Spleen (tissue), 11 donors: ENCODE data around the gene GATA3. TPM values are rescaled to one million over a fixed set of nuclear protein-coding genes. Genes with fewer than 3 reads are reported as not detected.
A peak's percentile ranks its signal among the peaks of the same experiment; 100 is the strongest.

ENCODE experiments used
- DNase-seq: peaks from one replicate; pipeline ENCODE4 v3.0.0-alpha.2; 2020
- H3K27ac ChIP-seq, 8 donors: fragments of 200-600 bp; sonication (generic) in 7 of 8; 1 replicate in 4 of 8; 2 replicates in 4 of 8; pipeline versions ENCODE4 v1.5.0 to v1.8.0; 2016 to 2021; ENCODE audit warnings: inconsistent platforms in 4 of 8, mild to moderate bottlenecking in 4 of 8, moderate library complexity in 1 of 8
- H3K27me3 ChIP-seq, 7 donors: fragments of 200-600 bp; sonication (generic) in 6 of 7; replicated peaks in 1 of 7; 1 replicate in 4 of 7; 2 replicates in 3 of 7; pipeline versions ENCODE4 v1.5.0 to v1.8.0; 2016 to 2021; ENCODE audit warnings: inconsistent platforms in 3 of 7, mild to moderate bottlenecking in 1 of 7
- H3K36me3 ChIP-seq, 6 donors: fragments of 200-600 bp; sonication (generic) in 5 of 6; 1 replicate in 4 of 6; 2 replicates in 2 of 6; pipeline versions ENCODE4 v1.5.0 to v1.8.0; 2016 to 2021; ENCODE audit warnings: inconsistent platforms in 2 of 6
- H3K4me1 ChIP-seq, 6 donors: fragments of 200-600 bp; sonication (generic) in 5 of 6; 1 replicate in 3 of 6; 2 replicates in 3 of 6; pipeline versions ENCODE4 v1.5.0 to v1.8.0; 2016 to 2021; ENCODE audit warnings: inconsistent platforms in 3 of 6
- H3K4me3 ChIP-seq, 8 donors: fragments of 200-600 bp; sonication (generic) in 7 of 8; 1 replicate in 4 of 8; 2 replicates in 4 of 8; pipeline versions ENCODE4 v1.5.0 to v1.8.0; 2016 to 2021; ENCODE audit warnings: inconsistent platforms in 4 of 8, mild to moderate bottlenecking in 4 of 8, moderate library complexity in 2 of 8
- H3K9me3 ChIP-seq, 8 donors: fragments of 200-600 bp; sonication (generic) in 7 of 8; 1 replicate in 4 of 8; 2 replicates in 4 of 8; pipeline versions ENCODE4 v1.5.0 to v1.8.0; 2016 to 2021; ENCODE audit warnings: inconsistent platforms in 4 of 8
- CTCF ChIP-seq, 11 experiments: fragments of 200-600 bp in 7 of 11; fragments of 450-650 bp in 4 of 11; sonication (generic) in 4 of 11; IDR thresholded peaks in 8 of 11; conservative IDR thresholded peaks in 3 of 11; 1 replicate in 7 of 11; 2 replicates in 4 of 11; pipeline versions ENCODE4 v1.4.0 to v1.8.0; 2016 to 2021; ENCODE audit warnings: antibody characterized with exemption in 11 of 11, inconsistent platforms in 4 of 11, mild to moderate bottlenecking in 1 of 11
- POLR2A ChIP-seq, 3 donors: fragments of 450-650 bp; IDR thresholded peaks; one replicate each; pipeline ENCODE4 v1.5.1; 2017; ENCODE audit warnings: antibody characterized with exemption in 3 of 3, mild to moderate bottlenecking in 1 of 3
- POLR2AphosphoS5 ChIP-seq, 3 donors: sonication (generic); formaldehyde crosslinking; IDR thresholded peaks; one replicate each; pipeline ENCODE4 v1.5.1; 2017; ENCODE audit warnings: antibody characterized with exemption in 3 of 3
- WGBS, 5 donors: extraction: QIAGEN DNeasy Blood & Tissue Kit in 3 of 5; methylation state at CpG; one replicate each; pipeline versions ENCODE4 v1.1.5 to v1.1.7; 2013 to 2018; 5-methylcytosine and 5-hydroxymethylcytosine counted together
- intact Hi-C: fragments of 100-400 bp; cut with DNase I; formaldehyde crosslinking; loops from one replicate; pipeline ENCODE4 v1.15.0; 2023; ENCODE audit warnings: low total_unique reads
- polyA plus RNA-seq, 3 donors: library from polyadenylated mRNA; stranded (reverse); fragments of 200-250 nt; gene quantifications; one replicate each; pipeline ENCODE4 v1.2.1, GENCODE V29; 2013
- total RNA-seq, 7 donors: library from RNA; depleted of rRNA in 3 of 7; stranded (reverse); fragments of >200 nt in 3 of 7; fragmentation: NEBNext Ultra II Directional in 4 of 7; extraction: Animal tissue kit (Norgen Biotek cat#: 25700) in 4 of 7; gene quantifications; one replicate each; pipeline versions ENCODE4 v1.1.0 to v1.2.1, GENCODE V29; 2016 to 2021
- donor health status: healthy with polysubstance abuse.
- donor health status: DM: no; HTN: no; CAD: no; lungs with moderate emphysema.
- donor health status: DM: no; HTN: no; CAD: no.
- donor health status: Bipolar disorder and iron deficiency.
- donor health status: healthy.
- donor health status: DM: no; HTN: no; CAD: no.
- donor health status: DM: yes; HTN: yes; CAD: no.

GATA3 gene
- total and polyA plus RNA-seq, 10 donors, result 2.2 to 15.4 (median 6.0) TPM

- peaks cover 0 to 57% (median 0%) of the 10 kb centered on the region in 7 donors for H3K27me3 ChIP-seq
- no peak overlapping the region for H3K4me3 ChIP-seq
- 75 to 90% (median 81%) methylated on average over 15 of the region's 15 CpGs for WGBS, 5 donors
- intact Hi-C loops, result no loop called here
- H3K4me1 ChIP-seq, result peaks cover 14 to 92% (median 56%) of the 10 kb centered on the region in 6 donors
- DNase-seq, result no peak
- peak overlapping the region in 3 of 8 donors; percentile 11 to 89 (median 85) for H3K27ac ChIP-seq
- H3K36me3 ChIP-seq, result peaks cover 0 to 31% (median 0%) of the 10 kb centered on the region in 6 donors
- TF ChIP-seq POLR2AphosphoS5 (IDR thresholded peaks at IDR 0.05) (no peak), POLR2A (IDR thresholded peaks at IDR 0.05) (no peak), CTCF (IDR thresholded peaks at IDR 0.05 in 8 of 11, conservative IDR thresholded peaks at IDR 0.05 in 3 of 11) (no peak)
- H3K9me3 ChIP-seq, result no peaks in the 10 kb centered on the region
These were observed 8.8 kb downstream of the GATA3 start for GRCh38 chr10:8063128-8063908.

GRCh38 chr10:8063935-8064334, 9.4 kb downstream of the GATA3 start:
- Histone ChIP-seq H3K27ac (peak overlapping the region in 3 of 8 donors; percentile 1 to 30 (median 11)), H3K9me3 (no peaks in the 10 kb centered on the region), H3K4me1 (peaks cover 14 to 92% (median 51%) of the 10 kb centered on the region in 6 donors), H3K27me3 (peaks cover 0 to 51% (median 0%) of the 10 kb centered on the region in 7 donors), H3K4me3 (no peak overlapping the region), H3K36me3 (peaks cover 0 to 31% (median 0%) of the 10 kb centered on the region in 6 donors)
- TF ChIP-seq POLR2A (IDR thresholded peaks at IDR 0.05) (no peak), POLR2AphosphoS5 (IDR thresholded peaks at IDR 0.05) (peak in 1 of 3 donors; percentile 36), CTCF (IDR thresholded peaks at IDR 0.05 in 8 of 11, conservative IDR thresholded peaks at IDR 0.05 in 3 of 11) (no peak)
- intact Hi-C loops, result no loop called here
- no peak for DNase-seq
- WGBS, 5 donors, result 67 to 74% (median 71%) methylated on average over 13 of the region's 13 CpGs

- no peak for DNase-seq
- TF ChIP-seq CTCF (IDR thresholded peaks at IDR 0.05 in 8 of 11, conservative IDR thresholded peaks at IDR 0.05 in 3 of 11), result no peak
- TF ChIP-seq POLR2A (IDR thresholded peaks at IDR 0.05), result no peak
- TF ChIP-seq POLR2AphosphoS5 (IDR thresholded peaks at IDR 0.05), result no peak
- Histone ChIP-seq H3K9me3 (no peaks in the 10 kb centered on the region), H3K4me3 (no peak overlapping the region), H3K27me3 (peaks cover 0 to 46% (median 0%) of the 10 kb centered on the region in 7 donors), H3K27ac (peak overlapping the region in 2 of 8 donors; percentile 1 to 12), H3K4me1 (peaks cover 9 to 89% (median 46%) of the 10 kb centered on the region in 6 donors), H3K36me3 (peaks cover 0 to 35% (median 0%) of the 10 kb centered on the region in 6 donors)
- 58 to 74% (median 66%) methylated on average over 5 of the region's 5 CpGs for WGBS, 5 donors
- intact Hi-C loops, result no loop called here
These were observed 9.9 kb downstream of the GATA3 start for GRCh38 chr10:8064436-8064835.

GRCh38 chr10:8065651-8066050, 11.2 kb downstream of the GATA3 start:
- peaks cover 3 to 77% (median 35%) of the 10 kb centered on the region in 6 donors for H3K4me1 ChIP-seq
- intact Hi-C loops, result no loop called here
- H3K36me3 ChIP-seq, result peaks cover 0 to 47% (median 0%) of the 10 kb centered on the region in 6 donors
- peak overlapping the region in 1 of 8 donors; percentile 13 for H3K27ac ChIP-seq
- peaks cover 0 to 34% (median 0%) of the 10 kb centered on the region in 7 donors for H3K27me3 ChIP-seq
- WGBS, 5 donors, result 15 to 29% (median 17%) methylated on average over 2 of the region's 2 CpGs
- TF ChIP-seq POLR2A (IDR thresholded peaks at IDR 0.05) (no peak), CTCF (IDR thresholded peaks at IDR 0.05 in 8 of 11, conservative IDR thresholded peaks at IDR 0.05 in 3 of 11) (no peak), POLR2AphosphoS5 (IDR thresholded peaks at IDR 0.05) (no peak)
- DNase-seq, result no peak
- H3K4me3 ChIP-seq, result no peak overlapping the region
- H3K9me3 ChIP-seq, result no peaks in the 10 kb centered on the region
